H9 (cell line): Measurements from ENCODE around the gene RANBP9. TPM values are rescaled to one million over a fixed set of nuclear protein-coding genes. Genes with fewer than 3 reads are reported as not detected.

Experiments used
- DNase-seq: peaks from one replicate; pipeline ENCODE4 v3.0.0-alpha.2; 2017
- H2AFZ ChIP-seq: one replicate; pipeline ENCODE4 v1.6.1; 2013; ENCODE audit warnings: mild to moderate bottlenecking, low read length, control low read depth, moderate library complexity
- H2AK5ac ChIP-seq: 2 replicates; pipeline ENCODE4 v1.6.1; 2013; ENCODE audit warnings: low read length, control low read depth, mixed read lengths; ENCODE audit not compliant: insufficient read length
- H2BK120ac ChIP-seq: one replicate; pipeline ENCODE4 v1.6.1; 2013; ENCODE audit warnings: low read depth, mild to moderate bottlenecking, low read length, control low read depth, inconsistent platforms; ENCODE audit not compliant: poor library complexity, severe bottlenecking
- H2BK12ac ChIP-seq: 2 replicates; pipeline ENCODE4 v1.6.1; 2013; ENCODE audit warnings: low read length, control low read depth, mixed read lengths, low read depth; ENCODE audit not compliant: insufficient read length
- H2BK15ac ChIP-seq: 2 replicates; pipeline ENCODE4 v1.6.1; 2013; ENCODE audit warnings: low read depth, low read length, control low read depth
- H2BK20ac ChIP-seq: one replicate; pipeline ENCODE4 v1.6.1; 2013; ENCODE audit warnings: low read depth, mild to moderate bottlenecking, low read length, control low read depth, inconsistent platforms; ENCODE audit not compliant: poor library complexity, severe bottlenecking
- H2BK5ac ChIP-seq: 2 replicates; pipeline ENCODE4 v1.6.1; 2013; ENCODE audit warnings: low read length, control low read depth, mixed read lengths; ENCODE audit not compliant: insufficient read length
- H3K14ac ChIP-seq: 2 replicates; pipeline ENCODE4 v1.6.1; 2013; ENCODE audit warnings: low read length, control low read depth; ENCODE audit not compliant: insufficient read depth
- H3K18ac ChIP-seq: 2 replicates; pipeline ENCODE4 v1.6.1; 2013; ENCODE audit warnings: low read depth, mild to moderate bottlenecking, mixed read lengths, low read length, control low read depth; ENCODE audit not compliant: insufficient read length
- H3K23ac ChIP-seq: 2 replicates; pipeline ENCODE4 v1.6.1; 2013; ENCODE audit warnings: low read length, control low read depth, mixed read lengths, low read depth; ENCODE audit not compliant: insufficient read length
- H3K23me2 ChIP-seq: 2 replicates; pipeline ENCODE4 v1.6.1; 2013; ENCODE audit warnings: low read depth, mild to moderate bottlenecking, mixed read lengths, low read length, control low read depth; ENCODE audit not compliant: insufficient read length, poor library complexity, severe bottlenecking
- H3K27ac ChIP-seq: 2 replicates; pipeline ENCODE4 v1.5.1; 2013; ENCODE audit warnings: low read length, control low read depth, mixed read lengths, low read depth; ENCODE audit not compliant: insufficient read length
- H3K27me3 ChIP-seq: 2 replicates; pipeline ENCODE4 v1.6.1; 2013; ENCODE audit warnings: low read length, control low read depth, inconsistent platforms; ENCODE audit not compliant: insufficient read depth
- H3K4ac ChIP-seq: 2 replicates; pipeline ENCODE4 v1.6.1; 2013; ENCODE audit warnings: low read depth, mild to moderate bottlenecking, control low read depth, inconsistent platforms, low read length, moderate library complexity
- H3K4me1 ChIP-seq: 2 replicates; pipeline ENCODE4 v1.6.1; 2013; ENCODE audit warnings: low read length, control low read depth, inconsistent platforms; ENCODE audit not compliant: insufficient read depth
- H3K4me2 ChIP-seq: 2 replicates; pipeline ENCODE4 v1.6.1; 2013; ENCODE audit warnings: low read length, control low read depth, mixed read lengths; ENCODE audit not compliant: insufficient read length, insufficient read depth
- H3K56ac ChIP-seq: 2 replicates; pipeline ENCODE4 v1.6.1; 2013; ENCODE audit warnings: low read depth, mild to moderate bottlenecking, mixed read lengths, low read length, control low read depth; ENCODE audit not compliant: insufficient read length
- H3K79me1 ChIP-seq: 2 replicates; pipeline ENCODE4 v1.6.1; 2013; ENCODE audit warnings: low read depth, mild to moderate bottlenecking, moderate library complexity, low read length, control low read depth, inconsistent platforms; ENCODE audit not compliant: insufficient read depth, poor library complexity, severe bottlenecking
- H3K79me2 ChIP-seq: 2 replicates; pipeline ENCODE4 v1.6.1; 2013; ENCODE audit warnings: low read length, control low read depth, inconsistent platforms; ENCODE audit not compliant: insufficient read depth
- H3K9ac ChIP-seq: 2 replicates; pipeline ENCODE4 v1.6.1; 2013; ENCODE audit warnings: low read length, control low read depth, mixed read lengths; ENCODE audit not compliant: insufficient read length; ENCODE audit errors: extremely low read depth
- H3K9me3 ChIP-seq: one replicate; pipeline ENCODE4 v1.6.1; 2013; ENCODE audit warnings: low read depth, low read length, inconsistent platforms; ENCODE audit not compliant: control insufficient read depth
- H3T11ph ChIP-seq: one replicate; pipeline ENCODE4 v1.6.1; 2013; ENCODE audit warnings: mild to moderate bottlenecking, low read length, control low read depth, inconsistent platforms
- H4K20me1 ChIP-seq: one replicate; pipeline ENCODE4 v1.6.1; 2013; ENCODE audit not compliant: control insufficient read depth, insufficient read length, insufficient read depth
- H4K5ac ChIP-seq: 2 replicates; pipeline ENCODE4 v1.6.1; 2013; ENCODE audit warnings: low read depth, mild to moderate bottlenecking, mixed read lengths, low read length, control low read depth; ENCODE audit not compliant: insufficient read length
- H4K8ac ChIP-seq: replicated peaks from 2 replicates; pipeline ENCODE4 v1.6.1; 2013; ENCODE audit warnings: low read length, control low read depth, mixed read lengths, low read depth; ENCODE audit not compliant: insufficient read length
- H4K91ac ChIP-seq: 2 replicates; pipeline ENCODE4 v1.6.1; 2013; ENCODE audit warnings: low read depth, mild to moderate bottlenecking, moderate library complexity, mixed read lengths, low read length, control low read depth; ENCODE audit not compliant: insufficient read length
- H3K27ac Mint-ChIP-seq, 3 experiments: 2 replicates in 2 of 3; 3 replicates in 1 of 3; pipeline ENCODE4 v1.8.0; 2020 to 2021; ENCODE audit warnings: mixed read lengths in 3 of 3, mild to moderate bottlenecking in 1 of 3, moderate library complexity in 1 of 3
- H3K27me3 Mint-ChIP-seq: 2 replicates; pipeline ENCODE4 v1.8.0; 2021; ENCODE audit warnings: low read depth, mild to moderate bottlenecking, moderate library complexity, mixed read lengths
- H3K36me3 Mint-ChIP-seq, 3 experiments: 2 replicates in 2 of 3; 3 replicates in 1 of 3; pipeline ENCODE4 v1.8.0; 2020 to 2021; ENCODE audit warnings: low read depth in 3 of 3, mixed read lengths in 3 of 3; ENCODE audit not compliant: insufficient read depth in 1 of 3
- H3K4me1 Mint-ChIP-seq, 2 experiments: 2 replicates each; pipeline ENCODE4 v1.8.0; 2020; ENCODE audit warnings: mixed read lengths in 2 of 2
- H3K4me3 Mint-ChIP-seq, 2 experiments: 2 replicates in 1 of 2; 3 replicates in 1 of 2; pipeline ENCODE4 v1.8.0; 2020 to 2021; ENCODE audit warnings: mild to moderate bottlenecking in 2 of 2, mixed read lengths in 2 of 2, moderate library complexity in 1 of 2
- H3K9me3 Mint-ChIP-seq, 2 experiments: 2 replicates in 1 of 2; 3 replicates in 1 of 2; pipeline ENCODE4 v1.8.0; 2020; ENCODE audit warnings: mild to moderate bottlenecking in 2 of 2, mixed read lengths in 2 of 2, moderate library complexity in 1 of 2
- WGBS: extraction: QIAGEN DNeasy Blood & Tissue Kit; methylation state at CpG from one replicate; pipeline ENCODE4 v1.1.7; 2013; ENCODE audit warnings: missing lambda C conversion rate, low lambda C conversion rate, mixed read lengths; ENCODE audit not compliant: insufficient read length; ENCODE audit errors: extremely low coverage; 5-methylcytosine and 5-hydroxymethylcytosine counted together
- total RNA-seq: library from RNA; stranded (reverse); gene quantifications from 2 replicates; pipeline ENCODE4 v1.2.1, GENCODE V29; 2021
- TF ChIP-seq, protein P1 (sequence below): fragments of 200-600 bp; sonication (generic); conservative IDR thresholded peaks from 3 replicates; pipeline ENCODE4 v1.8.0; 2021; ENCODE audit warnings: antibody characterized with exemption, mild to moderate bottlenecking

The RANBP9 gene
- total RNA-seq, 1 experiment from 2014 or later = 37.2 TPM

- Histone ChIP-seq H3K4ac (no peak overlapping the region), H2BK12ac (no peak overlapping the region), H2BK120ac (no peak overlapping the region), H3K27me3 (no peaks in the 10 kb centered on the region), H3K14ac (no peak overlapping the region), H2BK20ac (no peak overlapping the region), H3T11ph (no peak overlapping the region), H2AK5ac (no peak overlapping the region), H3K4me2 (no peak overlapping the region), H3K18ac (no peak overlapping the region), H2AFZ (no peak overlapping the region), H4K8ac (no peak overlapping the region), H2BK15ac (no peak overlapping the region), H4K20me1 (no peaks in the 10 kb centered on the region), H4K5ac (no peak overlapping the region), H3K4me1 (no peaks in the 10 kb centered on the region), H3K27ac (no peak overlapping the region), H3K79me1 (no peaks in the 10 kb centered on the region), H3K56ac (no peak overlapping the region), H4K91ac (no peak overlapping the region), H3K23ac (no peak overlapping the region), H3K9me3 (no peaks in the 10 kb centered on the region), H3K79me2 (0 out of 2 replicates have a peak, but pooled peaks cover 1% of the 10 kb centered on the region), H3K23me2 (no peaks in the 10 kb centered on the region), H2BK5ac (no peak overlapping the region), H3K9ac (no peak overlapping the region)
- no CpG with 5 or more reads among the region's 4 CpGs for WGBS
- peaks cover 7 to 24% (median 8%) of the 10 kb centered on the region in 3 experiments; a peak in 6 of 7 replicates for H3K36me3 Mint-ChIP-seq
- peaks cover 13 to 19% of the 10 kb centered on the region in 2 experiments for H3K4me1 Mint-ChIP-seq
- H3K27me3 Mint-ChIP-seq = no peaks in the 10 kb centered on the region
- H3K27ac Mint-ChIP-seq = no peak overlapping the region
- TF ChIP-seq, protein P1, sequence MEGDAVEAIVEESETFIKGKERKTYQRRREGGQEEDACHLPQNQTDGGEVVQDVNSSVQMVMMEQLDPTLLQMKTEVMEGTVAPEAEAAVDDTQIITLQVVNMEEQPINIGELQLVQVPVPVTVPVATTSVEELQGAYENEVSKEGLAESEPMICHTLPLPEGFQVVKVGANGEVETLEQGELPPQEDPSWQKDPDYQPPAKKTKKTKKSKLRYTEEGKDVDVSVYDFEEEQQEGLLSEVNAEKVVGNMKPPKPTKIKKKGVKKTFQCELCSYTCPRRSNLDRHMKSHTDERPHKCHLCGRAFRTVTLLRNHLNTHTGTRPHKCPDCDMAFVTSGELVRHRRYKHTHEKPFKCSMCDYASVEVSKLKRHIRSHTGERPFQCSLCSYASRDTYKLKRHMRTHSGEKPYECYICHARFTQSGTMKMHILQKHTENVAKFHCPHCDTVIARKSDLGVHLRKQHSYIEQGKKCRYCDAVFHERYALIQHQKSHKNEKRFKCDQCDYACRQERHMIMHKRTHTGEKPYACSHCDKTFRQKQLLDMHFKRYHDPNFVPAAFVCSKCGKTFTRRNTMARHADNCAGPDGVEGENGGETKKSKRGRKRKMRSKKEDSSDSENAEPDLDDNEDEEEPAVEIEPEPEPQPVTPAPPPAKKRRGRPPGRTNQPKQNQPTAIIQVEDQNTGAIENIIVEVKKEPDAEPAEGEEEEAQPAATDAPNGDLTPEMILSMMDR = no peak
- H3K4me3 Mint-ChIP-seq = no peak overlapping the region
- DNase-seq = no peak
- peaks cover 4% of the 10 kb centered on the region in 2 experiments; a peak in 2 of 5 replicates for H3K9me3 Mint-ChIP-seq
These were observed 26.8 kb downstream of the RANBP9 start for GRCh38 chr6:13684855-13685254.
